Ovary (tissue), 3 donors: ENCODE data around the gene COL4A5.
"Not testable (repeated sequence)": the region's sequence is repeated elsewhere in the genome, so short reads cannot be mapped to it uniquely, and the experiment has no call there.

Experiments used
- CTCF ChIP-seq, 3 donors: fragments of 450-650 bp in 2 of 3; fragments of 200-600 bp in 1 of 3; IDR thresholded peaks; one replicate each; pipeline versions ENCODE4 v1.5.1 to v1.8.0; 2016 to 2022; ENCODE audit warnings: antibody characterized with exemption in 3 of 3, mild to moderate bottlenecking in 1 of 3
- EP300 ChIP-seq: sonication (generic); formaldehyde crosslinking; IDR thresholded peaks from one replicate; pipeline ENCODE4 v1.6.1; 2017; ENCODE audit warnings: antibody characterized with exemption
- POLR2A ChIP-seq: fragments of 450-650 bp; IDR thresholded peaks from one replicate; pipeline ENCODE4 v1.6.1; 2017; ENCODE audit warnings: antibody characterized with exemption, mild to moderate bottlenecking, moderate library complexity
- donor health status: DM: no; HTN: no; CAD: no.

GRCh38 chrX:108390976-108391717 is 48.5 kb upstream of the COL4A5 start:
- not testable (repeated sequence) for TF ChIP-seq POLR2A; CTCF (IDR thresholded peaks at IDR 0.05); EP300
